Measurements from ENCODE around the gene HPD.
"Not testable (repeated sequence)": the region's sequence is repeated elsewhere in the genome, so short reads cannot be mapped to it uniquely, and the experiment has no call there.

Gene HPD

GRCh38 chr12:121861636-121862254 lies 3.1 kb upstream of the HPD start:
- no peak for DNase-seq (ENCODE audit: low read depth)

- not testable (repeated sequence) for DNase-seq (ENCODE audit: low read depth)
These were observed 2.0 kb upstream of the HPD start for GRCh38 chr12:121860699-121861098.

GRCh38 chr12:121860257-121860656 lies 1.6 kb upstream of the HPD start:
- no peak for DNase-seq (ENCODE audit: low read depth)

- DNase-seq (ENCODE audit: low read depth): no peak
These were observed 369 bp downstream of the HPD start for GRCh38 chr12:121858318-121858661.

GRCh38 chr12:121857322-121858246 lies 1.1 kb downstream of the HPD start:
- no peak for DNase-seq (ENCODE audit: low read depth)

- DNase-seq (ENCODE audit: low read depth): not testable (repeated sequence)
These were observed 6.3 kb downstream of the HPD start for GRCh38 chr12:121852392-121852791.

GRCh38 chr12:121849665-121850064 lies 9.0 kb downstream of the HPD start:
- DNase-seq (ENCODE audit: low read depth): no peak

- no peak for DNase-seq (ENCODE audit: low read depth)
These were observed 9.4 kb downstream of the HPD start for GRCh38 chr12:121849211-121849610.

GRCh38 chr12:121845701-121846100 lies 13.0 kb downstream of the HPD start:
- no peak for DNase-seq (ENCODE audit: low read depth)

- no peak for DNase-seq (ENCODE audit: low read depth)
These were observed 15.2 kb downstream of the HPD start for GRCh38 chr12:121843236-121843982.

- DNase-seq (ENCODE audit: low read depth): no peak
These were observed 18.5 kb downstream of the HPD start for GRCh38 chr12:121839993-121840761.

- DNase-seq (ENCODE audit: low read depth): peak; percentile 96
These were observed 19.3 kb downstream of the HPD start for GRCh38 chr12:121839106-121839992.

- DNase-seq (ENCODE audit: low read depth): no peak
These were observed 20.5 kb downstream of the HPD start for GRCh38 chr12:121838126-121838525.

GRCh38 chr12:121837680-121838079 lies 21.0 kb downstream of the HPD start:
- no peak for DNase-seq (ENCODE audit: low read depth)

GRCh38 chr12:121831571-121832245 lies 27.0 kb downstream of the HPD start:
- DNase-seq (ENCODE audit: low read depth): no peak

- DNase-seq (ENCODE audit: low read depth): no peak
These were observed 27.9 kb downstream of the HPD start for GRCh38 chr12:121830588-121831265.

- DNase-seq (ENCODE audit: low read depth): no peak
These were observed 28.5 kb downstream of the HPD start for GRCh38 chr12:121830134-121830533.

- DNase-seq (ENCODE audit: low read depth): no peak
These were observed 29.3 kb downstream of the HPD start for GRCh38 chr12:121829250-121829918.

GRCh38 chr12:121828826-121829225 lies 29.8 kb downstream of the HPD start:
- DNase-seq (ENCODE audit: low read depth): no peak
